DOHH2 (cell line): ENCODE data around the gene ANKRD42.

Source experiments
- CTCF ChIP-seq: fragments of 200-600 bp; sonication (generic); IDR thresholded peaks from one replicate; pipeline ENCODE4 v1.5.1; 2014; ENCODE audit warnings: antibody characterized with exemption, mild to moderate bottlenecking, low read depth, low read length; ENCODE audit not compliant: poor library complexity, severe bottlenecking
- EZH2phosphoT487 ChIP-seq: fragments of 200-600 bp; sonication (generic); IDR thresholded peaks from 2 replicates; pipeline ENCODE4 v1.6.1; 2017; ENCODE audit warnings: borderline replicate concordance, mild to moderate bottlenecking, antibody characterized with exemption, low read length, moderate library complexity, mixed read lengths

- no peak for TF ChIP-seq CTCF
- TF ChIP-seq EZH2phosphoT487 = no peak
Observed at GRCh38 chr11:83151274-83151977, 42.1 kb upstream of the ANKRD42 start.
